ENCODE data around the gene NPC2. TPM values are rescaled to one million over a fixed set of nuclear protein-coding genes. Genes with fewer than 3 reads are reported as not detected.

The NPC2 gene
- total RNA-seq, 1 experiment from 2014 or later = 141 TPM

DNA sequence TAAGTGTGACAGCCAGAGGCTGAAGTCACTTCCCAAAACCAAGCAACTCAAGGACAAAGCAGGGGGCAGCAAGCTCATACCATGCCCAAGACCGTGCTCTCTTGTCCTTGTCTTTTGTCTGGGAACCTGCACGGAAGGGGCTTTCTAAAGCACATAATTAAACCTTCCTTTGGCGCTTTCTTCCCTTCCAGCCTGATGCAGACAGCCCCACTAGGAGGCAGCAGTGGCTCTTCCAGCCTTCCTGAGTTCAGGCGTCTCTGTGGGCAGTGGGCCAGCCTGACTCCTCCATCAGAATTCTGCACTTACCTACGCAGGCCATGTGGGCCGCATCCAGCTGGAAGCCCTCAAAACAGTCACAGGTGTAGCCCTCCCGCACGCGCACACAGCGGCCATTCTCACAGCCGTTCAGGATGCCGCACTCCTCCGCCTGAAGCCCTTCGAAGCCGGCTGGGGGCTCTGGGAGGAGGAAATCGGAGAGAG lies 8.1 kb upstream of the NPC2 start:
- Histone ChIP-seq H3K27me3 (ENCODE audit: control insufficient read depth, insufficient read depth, low read length) (no peaks in the 10 kb centered on the region), H3K9me3 (ENCODE audit: control insufficient read depth, insufficient read depth, low read depth, low read length) (no peaks in the 10 kb centered on the region), H3K4me3 (ENCODE audit: low read depth in 2 of 2, low read length in 2 of 2) (no peak overlapping the region), H3K4me1 (ENCODE audit: control insufficient read depth, insufficient read depth, low read length) (no peaks in the 10 kb centered on the region), H3K36me3 (ENCODE audit: control insufficient read depth, insufficient read depth, low read length) (no peaks in the 10 kb centered on the region), H3K27ac (ENCODE audit: low read length) (no peak overlapping the region)
- in situ Hi-C loops (cut with HindIII; ENCODE audit: low pct_unique_long_range_greater_than_20kb, low sequenced_read_pairs) = no loop called here
- BruUV-seq (replicated peaks) = no TSS peak
- intact Hi-C loops (cut with micrococcal nuclease; ENCODE audit: unreplicated experiment) = no loop called here
- DNase-seq (ENCODE audit: low read depth, low spot score) (no peak), ATAC-seq (peak; percentile 55)
- TF ChIP-seq CTCF (IDR thresholded peaks at IDR 0.05) = peak; percentile 62
- no peak for TF ChIP-seq REST (IDR thresholded peaks at IDR 0.05; ENCODE audit: insufficient read depth in 1 of 2, low read depth in 2 of 2, low read length in 1 of 2)
- POLR2A ChIA-PET = no interaction called here
- CTCF ChIA-PET = interaction anchor here (0.6 kb wide), 1 partner anchor 301 kb away, joined by 3 read pairs; no protein-coding TSS in a partner anchor

DNA sequence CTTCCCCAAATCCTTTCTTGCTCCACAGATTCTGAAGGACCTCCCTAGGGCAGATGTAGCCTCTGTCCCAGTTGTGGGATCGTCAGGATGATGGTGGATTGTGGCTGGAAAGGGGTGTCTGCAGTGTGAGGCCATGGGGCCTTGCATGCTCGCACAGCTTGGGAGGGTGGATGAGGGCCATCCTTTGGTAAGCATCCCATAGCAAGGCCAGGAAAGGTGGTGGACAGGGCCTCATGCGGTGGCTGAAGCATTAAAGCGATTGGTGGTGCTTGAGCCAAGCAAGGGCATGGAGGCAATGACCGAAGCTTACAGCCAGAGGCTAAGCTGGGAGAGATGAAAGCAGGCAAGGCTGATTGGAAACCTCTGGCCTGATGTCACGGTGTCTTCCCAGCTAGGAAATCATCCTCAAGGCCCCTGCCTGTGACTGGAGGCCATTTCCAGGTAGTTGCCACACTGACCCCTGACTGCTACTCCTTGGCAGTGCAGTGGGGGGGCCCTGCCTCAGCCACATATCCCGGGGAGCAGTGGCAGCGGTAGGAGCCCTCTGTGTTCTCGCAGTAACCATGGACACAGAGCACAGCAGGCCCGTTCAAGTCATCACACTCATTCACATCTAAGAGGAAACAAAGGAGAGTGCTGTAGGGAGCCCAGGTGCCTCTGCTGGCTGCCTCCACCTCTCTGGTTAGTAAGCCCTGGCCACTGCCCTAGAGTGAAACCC lies 7.5 kb upstream of the NPC2 start:
- H3K4me1 ChIP-seq (ENCODE audit: control insufficient read depth, insufficient read depth, low read length) = no peaks in the 10 kb centered on the region
- ATAC-seq (peak; percentile 15; the same call in 1 of the 2 replicates), DNase-seq (ENCODE audit: low read depth, low spot score) (no peak)
- H3K4me3 ChIP-seq (ENCODE audit: low read depth in 2 of 2, low read length in 2 of 2) = no peak overlapping the region
- no peaks in the 10 kb centered on the region for H3K27me3 ChIP-seq (ENCODE audit: control insufficient read depth, insufficient read depth, low read length)
- POLR2A ChIA-PET = no interaction called here
- H3K36me3 ChIP-seq (ENCODE audit: control insufficient read depth, insufficient read depth, low read length) = no peaks in the 10 kb centered on the region
- BruUV-seq (replicated peaks) = no TSS peak
- H3K9me3 ChIP-seq (ENCODE audit: control insufficient read depth, insufficient read depth, low read depth, low read length) = no peaks in the 10 kb centered on the region
- intact Hi-C loops (cut with micrococcal nuclease; ENCODE audit: unreplicated experiment) = no loop called here
- no peak overlapping the region for H3K27ac ChIP-seq (ENCODE audit: low read length)
- no peak for TF ChIP-seq TCF7L2 (IDR thresholded peaks at IDR 0.05; ENCODE audit: low read depth, low read length)
- no peak for TF ChIP-seq REST (IDR thresholded peaks at IDR 0.05; ENCODE audit: insufficient read depth in 1 of 2, low read depth in 2 of 2, low read length in 1 of 2)
- no peak for TF ChIP-seq SIN3A (IDR thresholded peaks at IDR 0.05; ENCODE audit: borderline replicate concordance, insufficient read depth, low read depth, low read length)
- no peak for TF ChIP-seq CTCF (IDR thresholded peaks at IDR 0.05)
- no peak for TF ChIP-seq POLR2AphosphoS5 (IDR thresholded peaks at IDR 0.05; ENCODE audit: low read depth, low read length)
- CTCF ChIA-PET = interaction anchor here (0.6 kb wide), 1 partner anchor 302 kb away, joined by 3 read pairs; no protein-coding TSS in a partner anchor
- in situ Hi-C loops (cut with HindIII; ENCODE audit: low pct_unique_long_range_greater_than_20kb, low sequenced_read_pairs) = no loop called here
